ENCODE data around the gene PPARA.

DNA sequence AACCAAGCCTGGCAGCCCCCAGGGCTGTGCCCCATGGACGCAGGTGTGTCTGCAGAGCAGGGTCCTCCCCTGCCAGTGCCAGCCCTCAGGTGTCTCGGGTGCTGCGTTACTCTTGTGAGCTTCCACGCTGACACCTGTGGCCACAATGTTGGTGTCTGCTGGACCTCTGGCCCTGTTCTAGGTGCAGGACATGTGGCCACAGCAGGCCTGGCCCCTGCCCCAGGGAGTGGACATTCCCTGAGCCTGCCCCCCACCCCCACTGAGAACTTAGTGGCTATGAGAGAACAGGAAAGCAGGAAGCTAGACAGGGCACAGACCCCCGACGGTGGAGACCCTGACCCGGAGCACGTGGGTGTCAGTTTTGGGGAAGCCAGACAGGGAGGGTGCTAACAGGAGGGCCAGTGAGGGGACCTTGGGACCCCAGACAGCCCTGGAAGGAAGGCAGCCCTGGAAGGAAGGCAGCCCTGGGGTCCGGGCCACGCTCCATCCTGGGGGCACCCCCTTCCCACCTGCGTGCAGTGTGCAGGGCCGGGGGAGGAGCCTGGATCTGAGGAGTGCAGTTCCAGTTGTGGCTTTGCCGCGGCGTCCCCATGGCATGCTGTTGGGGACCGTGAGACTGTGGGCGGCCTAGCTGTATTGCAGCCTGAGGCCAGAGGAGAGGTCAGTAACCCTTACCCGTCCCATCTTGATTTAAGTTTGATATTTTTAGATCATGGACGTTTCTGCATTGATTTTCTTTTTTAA is 43.9 kb upstream of the PPARA start:
- TF ChIP-seq, protein P1, sequence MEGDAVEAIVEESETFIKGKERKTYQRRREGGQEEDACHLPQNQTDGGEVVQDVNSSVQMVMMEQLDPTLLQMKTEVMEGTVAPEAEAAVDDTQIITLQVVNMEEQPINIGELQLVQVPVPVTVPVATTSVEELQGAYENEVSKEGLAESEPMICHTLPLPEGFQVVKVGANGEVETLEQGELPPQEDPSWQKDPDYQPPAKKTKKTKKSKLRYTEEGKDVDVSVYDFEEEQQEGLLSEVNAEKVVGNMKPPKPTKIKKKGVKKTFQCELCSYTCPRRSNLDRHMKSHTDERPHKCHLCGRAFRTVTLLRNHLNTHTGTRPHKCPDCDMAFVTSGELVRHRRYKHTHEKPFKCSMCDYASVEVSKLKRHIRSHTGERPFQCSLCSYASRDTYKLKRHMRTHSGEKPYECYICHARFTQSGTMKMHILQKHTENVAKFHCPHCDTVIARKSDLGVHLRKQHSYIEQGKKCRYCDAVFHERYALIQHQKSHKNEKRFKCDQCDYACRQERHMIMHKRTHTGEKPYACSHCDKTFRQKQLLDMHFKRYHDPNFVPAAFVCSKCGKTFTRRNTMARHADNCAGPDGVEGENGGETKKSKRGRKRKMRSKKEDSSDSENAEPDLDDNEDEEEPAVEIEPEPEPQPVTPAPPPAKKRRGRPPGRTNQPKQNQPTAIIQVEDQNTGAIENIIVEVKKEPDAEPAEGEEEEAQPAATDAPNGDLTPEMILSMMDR (conservative IDR thresholded peaks at IDR 0.05; ENCODE audit: low read depth in 2 of 2): no peak
- TF ChIP-seq EZH2 (IDR thresholded peaks at IDR 0.05; ENCODE audit: low read depth, unreplicated experiment): no peak
- TF ChIP-seq, protein P2, sequence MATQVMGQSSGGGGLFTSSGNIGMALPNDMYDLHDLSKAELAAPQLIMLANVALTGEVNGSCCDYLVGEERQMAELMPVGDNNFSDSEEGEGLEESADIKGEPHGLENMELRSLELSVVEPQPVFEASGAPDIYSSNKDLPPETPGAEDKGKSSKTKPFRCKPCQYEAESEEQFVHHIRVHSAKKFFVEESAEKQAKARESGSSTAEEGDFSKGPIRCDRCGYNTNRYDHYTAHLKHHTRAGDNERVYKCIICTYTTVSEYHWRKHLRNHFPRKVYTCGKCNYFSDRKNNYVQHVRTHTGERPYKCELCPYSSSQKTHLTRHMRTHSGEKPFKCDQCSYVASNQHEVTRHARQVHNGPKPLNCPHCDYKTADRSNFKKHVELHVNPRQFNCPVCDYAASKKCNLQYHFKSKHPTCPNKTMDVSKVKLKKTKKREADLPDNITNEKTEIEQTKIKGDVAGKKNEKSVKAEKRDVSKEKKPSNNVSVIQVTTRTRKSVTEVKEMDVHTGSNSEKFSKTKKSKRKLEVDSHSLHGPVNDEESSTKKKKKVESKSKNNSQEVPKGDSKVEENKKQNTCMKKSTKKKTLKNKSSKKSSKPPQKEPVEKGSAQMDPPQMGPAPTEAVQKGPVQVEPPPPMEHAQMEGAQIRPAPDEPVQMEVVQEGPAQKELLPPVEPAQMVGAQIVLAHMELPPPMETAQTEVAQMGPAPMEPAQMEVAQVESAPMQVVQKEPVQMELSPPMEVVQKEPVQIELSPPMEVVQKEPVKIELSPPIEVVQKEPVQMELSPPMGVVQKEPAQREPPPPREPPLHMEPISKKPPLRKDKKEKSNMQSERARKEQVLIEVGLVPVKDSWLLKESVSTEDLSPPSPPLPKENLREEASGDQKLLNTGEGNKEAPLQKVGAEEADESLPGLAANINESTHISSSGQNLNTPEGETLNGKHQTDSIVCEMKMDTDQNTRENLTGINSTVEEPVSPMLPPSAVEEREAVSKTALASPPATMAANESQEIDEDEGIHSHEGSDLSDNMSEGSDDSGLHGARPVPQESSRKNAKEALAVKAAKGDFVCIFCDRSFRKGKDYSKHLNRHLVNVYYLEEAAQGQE (IDR thresholded peaks at IDR 0.05; ENCODE audit: unreplicated experiment): no peak
- no peak for TF ChIP-seq ETS1 (IDR thresholded peaks at IDR 0.05)
- no peak for TF ChIP-seq EZH2phosphoT487 (IDR thresholded peaks at IDR 0.05; ENCODE audit: unreplicated experiment)
- no peak for TF ChIP-seq POLR2AphosphoS5 (IDR thresholded peaks at IDR 0.05; ENCODE audit: low read depth)
- TF ChIP-seq JUNB (IDR thresholded peaks at IDR 0.05; ENCODE audit: unreplicated experiment): no peak
- no peak for TF ChIP-seq ZNF114 (CRISPR knock-in tag; IDR thresholded peaks at IDR 0.05)
- TF ChIP-seq CREB1 (CRISPR knock-in tag; IDR thresholded peaks at IDR 0.05; ENCODE audit: low read depth): no peak
- TF ChIP-seq ZNF331 (CRISPR knock-in tag; IDR thresholded peaks at IDR 0.05; ENCODE audit: low read depth): no peak
- TF ChIP-seq, protein P3, sequence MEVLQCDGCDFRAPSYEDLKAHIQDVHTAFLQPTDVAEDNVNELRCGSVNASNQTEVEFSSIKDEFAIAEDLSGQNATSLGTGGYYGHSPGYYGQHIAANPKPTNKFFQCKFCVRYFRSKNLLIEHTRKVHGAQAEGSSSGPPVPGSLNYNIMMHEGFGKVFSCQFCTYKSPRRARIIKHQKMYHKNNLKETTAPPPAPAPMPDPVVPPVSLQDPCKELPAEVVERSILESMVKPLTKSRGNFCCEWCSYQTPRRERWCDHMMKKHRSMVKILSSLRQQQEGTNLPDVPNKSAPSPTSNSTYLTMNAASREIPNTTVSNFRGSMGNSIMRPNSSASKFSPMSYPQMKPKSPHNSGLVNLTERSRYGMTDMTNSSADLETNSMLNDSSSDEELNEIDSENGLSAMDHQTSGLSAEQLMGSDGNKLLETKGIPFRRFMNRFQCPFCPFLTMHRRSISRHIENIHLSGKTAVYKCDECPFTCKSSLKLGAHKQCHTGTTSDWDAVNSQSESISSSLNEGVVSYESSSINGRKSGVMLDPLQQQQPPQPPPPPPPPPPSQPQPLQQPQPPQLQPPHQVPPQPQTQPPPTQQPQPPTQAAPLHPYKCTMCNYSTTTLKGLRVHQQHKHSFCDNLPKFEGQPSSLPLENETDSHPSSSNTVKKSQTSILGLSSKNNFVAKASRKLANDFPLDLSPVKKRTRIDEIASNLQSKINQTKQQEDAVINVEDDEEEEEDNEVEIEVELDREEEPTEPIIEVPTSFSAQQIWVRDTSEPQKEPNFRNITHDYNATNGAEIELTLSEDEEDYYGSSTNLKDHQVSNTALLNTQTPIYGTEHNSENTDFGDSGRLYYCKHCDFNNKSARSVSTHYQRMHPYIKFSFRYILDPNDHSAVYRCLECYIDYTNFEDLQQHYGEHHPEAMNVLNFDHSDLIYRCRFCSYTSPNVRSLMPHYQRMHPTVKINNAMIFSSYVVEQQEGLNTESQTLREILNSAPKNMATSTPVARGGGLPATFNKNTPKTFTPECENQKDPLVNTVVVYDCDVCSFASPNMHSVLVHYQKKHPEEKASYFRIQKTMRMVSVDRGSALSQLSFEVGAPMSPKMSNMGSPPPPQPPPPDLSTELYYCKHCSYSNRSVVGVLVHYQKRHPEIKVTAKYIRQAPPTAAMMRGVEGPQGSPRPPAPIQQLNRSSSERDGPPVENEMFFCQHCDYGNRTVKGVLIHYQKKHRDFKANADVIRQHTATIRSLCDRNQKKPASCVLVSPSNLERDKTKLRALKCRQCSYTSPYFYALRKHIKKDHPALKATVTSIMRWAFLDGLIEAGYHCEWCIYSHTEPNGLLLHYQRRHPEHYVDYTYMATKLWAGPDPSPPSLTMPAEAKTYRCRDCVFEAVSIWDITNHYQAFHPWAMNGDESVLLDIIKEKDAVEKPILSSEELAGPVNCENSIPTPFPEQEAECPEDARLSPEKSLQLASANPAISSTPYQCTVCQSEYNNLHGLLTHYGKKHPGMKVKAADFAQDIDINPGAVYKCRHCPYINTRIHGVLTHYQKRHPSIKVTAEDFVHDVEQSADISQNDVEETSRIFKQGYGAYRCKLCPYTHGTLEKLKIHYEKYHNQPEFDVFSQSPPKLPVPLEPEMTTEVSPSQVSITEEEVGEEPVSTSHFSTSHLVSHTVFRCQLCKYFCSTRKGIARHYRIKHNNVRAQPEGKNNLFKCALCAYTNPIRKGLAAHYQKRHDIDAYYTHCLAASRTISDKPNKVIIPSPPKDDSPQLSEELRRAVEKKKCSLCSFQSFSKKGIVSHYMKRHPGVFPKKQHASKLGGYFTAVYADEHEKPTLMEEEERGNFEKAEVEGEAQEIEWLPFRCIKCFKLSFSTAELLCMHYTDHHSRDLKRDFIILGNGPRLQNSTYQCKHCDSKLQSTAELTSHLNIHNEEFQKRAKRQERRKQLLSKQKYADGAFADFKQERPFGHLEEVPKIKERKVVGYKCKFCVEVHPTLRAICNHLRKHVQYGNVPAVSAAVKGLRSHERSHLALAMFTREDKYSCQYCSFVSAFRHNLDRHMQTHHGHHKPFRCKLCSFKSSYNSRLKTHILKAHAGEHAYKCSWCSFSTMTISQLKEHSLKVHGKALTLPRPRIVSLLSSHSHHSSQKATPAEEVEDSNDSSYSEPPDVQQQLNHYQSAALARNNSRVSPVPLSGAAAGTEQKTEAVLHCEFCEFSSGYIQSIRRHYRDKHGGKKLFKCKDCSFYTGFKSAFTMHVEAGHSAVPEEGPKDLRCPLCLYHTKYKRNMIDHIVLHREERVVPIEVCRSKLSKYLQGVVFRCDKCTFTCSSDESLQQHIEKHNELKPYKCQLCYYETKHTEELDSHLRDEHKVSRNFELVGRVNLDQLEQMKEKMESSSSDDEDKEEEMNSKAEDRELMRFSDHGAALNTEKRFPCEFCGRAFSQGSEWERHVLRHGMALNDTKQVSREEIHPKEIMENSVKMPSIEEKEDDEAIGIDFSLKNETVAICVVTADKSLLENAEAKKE (CRISPR knock-in tag; IDR thresholded peaks at IDR 0.05): no peak

Data from GM23338 (cell line).